CD14-positive monocyte (primary cell): ENCODE data around the gene CYTH4. TPM values are rescaled to one million over a fixed set of nuclear protein-coding genes. Genes with fewer than 3 reads are reported as not detected.

Experiments used
- DNase-seq, 3 donors: peaks; one replicate each; pipeline ENCODE4 v3.0.0-alpha.2; 2011 to 2022
- H2AFZ ChIP-seq: 2 replicates; pipeline ENCODE4 v1.6.0; 2012; ENCODE audit warnings: mild to moderate bottlenecking, low read depth, low read length, inconsistent platforms; ENCODE audit not compliant: insufficient read depth, poor library complexity, severe bottlenecking
- H3K27ac ChIP-seq, 2 donors: 1 replicate in 1 of 2; 2 replicates in 1 of 2; pipeline ENCODE4 v1.5.1; 2012 to 2013; ENCODE audit warnings: low read length in 2 of 2, control low read depth in 1 of 2, inconsistent platforms in 1 of 2, low read depth in 1 of 2, mild to moderate bottlenecking in 1 of 2
- H3K27me3 ChIP-seq, 2 donors: one replicate each; pipeline versions ENCODE4 v1.6.0 to v1.6.1; 2011 to 2013; ENCODE audit warnings: low read length in 2 of 2; ENCODE audit not compliant: control insufficient read depth in 2 of 2, insufficient read depth in 2 of 2
- H3K36me3 ChIP-seq, 2 donors: replicated peaks in 1 of 2; 1 replicate in 1 of 2; 2 replicates in 1 of 2; pipeline versions ENCODE4 v1.5.1 to v1.6.1; 2012 to 2013; ENCODE audit warnings: low read length in 2 of 2, control low read depth in 1 of 2, inconsistent platforms in 1 of 2, mild to moderate bottlenecking in 1 of 2; ENCODE audit not compliant: insufficient read depth in 2 of 2, control insufficient read depth in 1 of 2
- H3K4me1 ChIP-seq, 2 donors: 1 replicate in 1 of 2; 2 replicates in 1 of 2; pipeline versions ENCODE4 v1.5.1 to v1.6.1; 2012 to 2013; ENCODE audit warnings: low read length in 2 of 2, control low read depth in 1 of 2, inconsistent platforms in 1 of 2, mild to moderate bottlenecking in 1 of 2, moderate library complexity in 1 of 2; ENCODE audit not compliant: insufficient read depth in 2 of 2, control insufficient read depth in 1 of 2
- H3K4me2 ChIP-seq: replicated peaks from 2 replicates; pipeline ENCODE3; 2012; ENCODE audit warnings: low read length, moderate library complexity, mild to moderate bottlenecking; ENCODE audit not compliant: poor library complexity, severe bottlenecking; ENCODE audit errors: extremely low read depth
- H3K4me3 ChIP-seq, 3 experiments: fragments of 200-600 bp in 1 of 3; sonication (generic) in 1 of 3; replicated peaks in 1 of 3; 1 replicate in 2 of 3; 2 replicates in 1 of 3; pipeline ENCODE4 v1.5.1; 2011 to 2013; ENCODE audit warnings: low read length in 3 of 3, mild to moderate bottlenecking in 3 of 3, control low read depth in 2 of 3, low read depth in 2 of 3, inconsistent platforms in 1 of 3, moderate library complexity in 1 of 3
- H3K79me2 ChIP-seq: 2 replicates; pipeline ENCODE4 v1.6.0; 2012; ENCODE audit warnings: mild to moderate bottlenecking, control low read depth, inconsistent platforms, low read length, moderate library complexity; ENCODE audit not compliant: insufficient read depth
- H3K9ac ChIP-seq: 2 replicates; pipeline ENCODE4 v1.6.0; 2017; ENCODE audit warnings: low read length, mild to moderate bottlenecking; ENCODE audit not compliant: insufficient read depth, poor library complexity, severe bottlenecking
- H3K9me3 ChIP-seq, 2 donors: replicated peaks in 1 of 2; 1 replicate in 1 of 2; 2 replicates in 1 of 2; pipeline versions ENCODE4 v1.5.1 to v1.6.1; 2012 to 2013; ENCODE audit warnings: low read length in 2 of 2, control low read depth in 1 of 2; ENCODE audit not compliant: control insufficient read depth in 1 of 2, insufficient read depth in 1 of 2
- H4K20me1 ChIP-seq: 2 replicates; pipeline ENCODE4 v1.6.0; 2012; ENCODE audit warnings: mild to moderate bottlenecking, low read length, control low read depth, moderate library complexity; ENCODE audit not compliant: insufficient read depth
- H3K27ac Mint-ChIP-seq, 7 donors: one replicate each; pipeline ENCODE4 v1.8.0; 2020; ENCODE audit warnings: mild to moderate bottlenecking in 7 of 7, mixed read lengths in 7 of 7, moderate library complexity in 6 of 7, inconsistent platforms in 2 of 7
- H3K27me3 Mint-ChIP-seq, 3 donors: one replicate each; pipeline ENCODE4 v1.8.0; 2021 to 2022; ENCODE audit warnings: low read depth in 3 of 3, mild to moderate bottlenecking in 3 of 3, mixed read lengths in 3 of 3, moderate library complexity in 3 of 3, inconsistent platforms in 1 of 3
- H3K36me3 Mint-ChIP-seq, 2 donors: one replicate each; pipeline ENCODE4 v1.8.0; 2020; ENCODE audit warnings: mixed read lengths in 2 of 2, inconsistent platforms in 1 of 2, mild to moderate bottlenecking in 1 of 2
- H3K4me1 Mint-ChIP-seq: one replicate; pipeline ENCODE4 v1.8.0; 2020; ENCODE audit warnings: mild to moderate bottlenecking, mixed read lengths
- H3K4me3 Mint-ChIP-seq, 2 donors: one replicate each; pipeline ENCODE4 v1.8.0; 2020; ENCODE audit warnings: mild to moderate bottlenecking in 2 of 2, mixed read lengths in 2 of 2, moderate library complexity in 1 of 2
- H3K9me3 Mint-ChIP-seq, 7 donors: one replicate each; pipeline ENCODE4 v1.8.0; 2020 to 2022; ENCODE audit warnings: mixed read lengths in 7 of 7, mild to moderate bottlenecking in 6 of 7, moderate library complexity in 6 of 7, inconsistent platforms in 2 of 7
- WGBS: methylation state at CpG from one replicate; pipeline ENCODE4 v1.1.5; 2013; ENCODE audit warnings: missing lambda C conversion rate; ENCODE audit not compliant: insufficient coverage; 5-methylcytosine and 5-hydroxymethylcytosine counted together
- intact Hi-C, 2 donors: fragments of 100-400 bp; cut with micrococcal nuclease; formaldehyde crosslinking; loops; one replicate each; pipeline versions ENCODE4 v1.15.0 to v1.15.1; 2023
- polyA plus RNA-seq, 3 donors: library from polyadenylated mRNA; depleted of rRNA in 1 of 3; unstranded in 2 of 3; stranded (reverse) in 1 of 3; fragments of 300-500 nt in 2 of 3; fragments of >200 nt in 1 of 3; fragmentation: Illumina TruSeq in 2 of 3; gene quantifications; 1 replicate in 2 of 3; 2 replicates in 1 of 3; pipeline ENCODE4 v1.2.3, GENCODE V29; 2012 to 2021
- TF ChIP-seq, protein P1 (sequence below): fragments of 200-600 bp; IDR thresholded peaks from one replicate; pipeline ENCODE4 v1.8.0; 2022; ENCODE audit warnings: antibody characterized with exemption, mild to moderate bottlenecking

The CYTH4 gene
- polyA plus RNA-seq, 3 donors: 51.0 to 254 (median 70.0) TPM

DNA sequence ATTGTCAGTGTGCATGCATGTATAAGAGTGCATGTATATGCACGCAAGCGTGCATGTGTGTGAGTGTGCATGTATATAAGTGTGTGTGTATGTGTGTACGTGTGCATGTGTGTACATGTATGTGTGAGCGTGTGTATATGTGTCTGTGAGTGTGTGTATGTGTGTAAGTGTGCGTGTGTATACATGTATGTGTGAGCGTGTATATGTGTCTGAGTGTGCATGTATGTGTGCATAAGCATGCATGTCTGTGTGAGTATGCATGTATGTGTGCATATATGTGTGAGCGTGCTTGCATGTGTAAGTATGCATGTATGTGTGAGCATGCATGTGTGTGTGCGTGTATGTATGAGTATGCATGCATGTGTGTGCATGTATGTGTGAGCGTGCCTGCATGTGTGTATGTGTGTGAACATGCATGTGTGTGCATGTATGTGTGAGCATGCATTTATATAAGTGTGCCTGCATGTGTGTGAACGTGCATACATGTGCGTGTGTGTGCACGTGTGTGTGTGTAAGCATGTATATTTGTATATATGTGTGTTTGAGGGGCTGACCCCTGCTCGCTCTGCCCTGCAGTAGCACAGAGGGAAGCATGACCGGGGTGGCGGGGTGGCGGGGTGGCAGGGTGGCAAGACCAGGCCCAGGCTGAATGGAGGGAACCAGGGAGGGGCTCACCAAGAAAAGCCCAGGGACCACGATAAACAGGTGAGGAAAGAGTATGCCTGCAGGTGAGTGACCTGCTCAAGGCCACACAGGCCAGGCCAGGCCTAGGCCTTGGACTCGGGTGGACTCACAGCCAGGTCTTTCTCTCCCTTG is 26.3 kb downstream of the CYTH4 start:
- peak overlapping the region in 1 of 2 donors; percentile 71 for H3K4me3 Mint-ChIP-seq
- peaks cover 99% of the 10 kb centered on the region for H3K4me1 Mint-ChIP-seq
- peaks cover 33% of the 10 kb centered on the region for H4K20me1 ChIP-seq
- H3K4me2 ChIP-seq: peak overlapping the region; percentile 45
- peaks cover 100% of the 10 kb centered on the region in 2 donors for H3K4me1 ChIP-seq
- H3K9me3 ChIP-seq: no peaks in the 10 kb centered on the region
- H3K36me3 Mint-ChIP-seq: peaks cover 91 to 97% of the 10 kb centered on the region in 2 donors
- H3K36me3 ChIP-seq: peaks cover 82 to 84% of the 10 kb centered on the region in 2 donors
- H3K27me3 Mint-ChIP-seq: peaks cover 0 to 8% (median 0%) of the 10 kb centered on the region in 3 donors
- H3K27me3 ChIP-seq: no peaks in the 10 kb centered on the region
- TF ChIP-seq, protein P1, sequence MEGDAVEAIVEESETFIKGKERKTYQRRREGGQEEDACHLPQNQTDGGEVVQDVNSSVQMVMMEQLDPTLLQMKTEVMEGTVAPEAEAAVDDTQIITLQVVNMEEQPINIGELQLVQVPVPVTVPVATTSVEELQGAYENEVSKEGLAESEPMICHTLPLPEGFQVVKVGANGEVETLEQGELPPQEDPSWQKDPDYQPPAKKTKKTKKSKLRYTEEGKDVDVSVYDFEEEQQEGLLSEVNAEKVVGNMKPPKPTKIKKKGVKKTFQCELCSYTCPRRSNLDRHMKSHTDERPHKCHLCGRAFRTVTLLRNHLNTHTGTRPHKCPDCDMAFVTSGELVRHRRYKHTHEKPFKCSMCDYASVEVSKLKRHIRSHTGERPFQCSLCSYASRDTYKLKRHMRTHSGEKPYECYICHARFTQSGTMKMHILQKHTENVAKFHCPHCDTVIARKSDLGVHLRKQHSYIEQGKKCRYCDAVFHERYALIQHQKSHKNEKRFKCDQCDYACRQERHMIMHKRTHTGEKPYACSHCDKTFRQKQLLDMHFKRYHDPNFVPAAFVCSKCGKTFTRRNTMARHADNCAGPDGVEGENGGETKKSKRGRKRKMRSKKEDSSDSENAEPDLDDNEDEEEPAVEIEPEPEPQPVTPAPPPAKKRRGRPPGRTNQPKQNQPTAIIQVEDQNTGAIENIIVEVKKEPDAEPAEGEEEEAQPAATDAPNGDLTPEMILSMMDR: no peak
- DNase-seq: no peak
- no peak overlapping the region for H3K9ac ChIP-seq
- H3K27ac Mint-ChIP-seq: peak overlapping the region in 6 of 7 donors; percentile 96 to 99 (median 98)
- WGBS: 86% methylated on average over 15 of the region's 18 CpGs
- intact Hi-C loops: no loop called here
- H3K79me2 ChIP-seq: peaks cover 54% of the 10 kb centered on the region
- peaks cover 0 to 4% (median 0%) of the 10 kb centered on the region in 7 donors for H3K9me3 Mint-ChIP-seq
- peak overlapping the region in 1 of 3 experiments; percentile 50 for H3K4me3 ChIP-seq
- H3K27ac ChIP-seq: peak overlapping the region; percentile 96
- no peak overlapping the region for H2AFZ ChIP-seq

DNA sequence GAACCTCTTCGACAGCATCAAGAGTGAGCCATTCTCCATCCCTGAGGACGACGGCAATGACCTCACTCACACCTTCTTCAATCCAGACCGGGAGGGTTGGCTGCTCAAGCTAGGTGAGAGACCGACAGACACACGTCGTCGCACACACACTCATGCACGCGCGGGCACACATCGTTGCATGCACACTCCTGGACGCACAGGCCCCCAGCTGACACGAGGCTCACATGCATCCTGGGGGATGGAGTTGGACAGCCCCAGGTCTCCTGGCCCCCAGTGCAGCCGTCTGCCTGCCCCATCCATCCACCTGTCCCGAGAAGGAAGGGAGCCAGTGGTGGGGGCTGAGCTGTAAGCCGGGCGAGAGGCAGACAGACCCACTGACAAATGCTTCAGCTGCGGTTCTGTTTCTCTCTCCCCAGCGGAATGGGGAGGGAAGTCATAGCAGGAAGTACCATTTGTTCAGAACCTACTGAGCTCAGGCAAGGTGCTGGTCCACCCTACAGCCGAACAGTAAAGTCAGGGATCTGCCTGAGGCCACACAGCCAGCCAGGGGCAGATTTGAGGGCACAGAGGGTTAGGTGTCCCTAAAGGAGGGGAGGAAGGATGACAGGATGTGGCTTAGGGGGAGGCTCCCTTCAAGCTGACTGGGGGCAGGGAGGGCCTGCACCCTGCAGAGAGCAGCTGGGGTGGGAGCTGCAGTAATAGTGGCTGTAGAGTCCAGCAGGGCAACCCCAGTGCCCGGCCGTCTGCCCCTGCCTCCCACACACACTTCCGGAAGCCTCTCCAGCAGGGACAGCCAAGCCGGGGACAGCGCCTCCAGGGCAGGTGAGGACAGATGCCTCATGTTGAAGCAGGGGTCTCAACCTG is 27.1 kb downstream of the CYTH4 start:
- Histone ChIP-seq H3K27ac (peak overlapping the region; percentile 95 to 96), H3K79me2 (peaks cover 50% of the 10 kb centered on the region), H3K4me2 (peak overlapping the region; percentile 45), H2AFZ (no peak overlapping the region), H3K9ac (peak overlapping the region; percentile 32), H3K27me3 (no peaks in the 10 kb centered on the region), H3K9me3 (no peaks in the 10 kb centered on the region), H3K4me3 (peak overlapping the region in 1 of 3 experiments; percentile 50), H3K4me1 (peaks cover 100% of the 10 kb centered on the region in 2 donors), H3K36me3 (peaks cover 81 to 84% of the 10 kb centered on the region in 2 donors), H4K20me1 (peaks cover 34% of the 10 kb centered on the region)
- Mint-ChIP-seq H3K4me1 (peaks cover 99% of the 10 kb centered on the region), H3K27ac (peak overlapping the region; percentile 95 to 98 (median 98)), H3K36me3 (peaks cover 91 to 97% of the 10 kb centered on the region in 2 donors), H3K4me3 (peak overlapping the region; percentile 56 to 72), H3K9me3 (peaks cover 0 to 3% (median 0%) of the 10 kb centered on the region in 7 donors), H3K27me3 (peaks cover 0 to 6% (median 0%) of the 10 kb centered on the region in 3 donors)
- TF ChIP-seq, protein P1: no peak
- DNase-seq: peak; percentile 54 to 61 (median 56)
- intact Hi-C loops: loop anchor here in 1 of 2 donors (2.0 kb wide), 1 partner anchor 39 kb away; no protein-coding TSS in a partner anchor
- WGBS: 52% methylated on average over 23 of the region's 26 CpGs
